Esophagus squamous epithelium (tissue), 5 donors: ENCODE results near the gene PPM1F. TPM values are rescaled to one million over a fixed set of nuclear protein-coding genes. Genes with fewer than 3 reads are reported as not detected.

Experiments used
- DNase-seq: peaks from one replicate; lab custom pipeline; 2025; lab: John Stamatoyannopoulos, UW
- H3K27ac ChIP-seq, 4 donors: fragments of 200-600 bp; sonication (generic); one replicate each; pipeline ENCODE4 v1.5.1; 2016 to 2019; ENCODE audit warnings: mild to moderate bottlenecking in 1 of 4
- H3K27me3 ChIP-seq, 4 donors: fragments of 200-600 bp; sonication (generic); 1 replicate in 3 of 4; 2 replicates in 1 of 4; pipeline versions ENCODE4 v1.5.1 to v1.6.0; 2017 to 2021; ENCODE audit warnings: antibody characterized with exemption in 1 of 4
- H3K36me3 ChIP-seq, 3 donors: fragments of 200-600 bp; sonication (generic); one replicate each; pipeline ENCODE4 v1.5.1; 2016 to 2019
- H3K4me1 ChIP-seq, 3 donors: fragments of 200-600 bp; sonication (generic); one replicate each; pipeline ENCODE4 v1.5.1; 2017 to 2019
- H3K4me3 ChIP-seq, 4 donors: fragments of 200-600 bp; sonication (generic); 1 replicate in 3 of 4; 2 replicates in 1 of 4; pipeline ENCODE4 v1.5.1; 2016 to 2019; ENCODE audit warnings: mild to moderate bottlenecking in 2 of 4, moderate library complexity in 1 of 4
- H3K9me3 ChIP-seq, 3 donors: fragments of 200-600 bp; sonication (generic); one replicate each; pipeline ENCODE4 v1.5.1; 2016 to 2019
- CTCF ChIP-seq, 6 experiments: fragments of 450-650 bp in 4 of 6; fragments of 200-600 bp in 2 of 6; sonication (generic) in 2 of 6; IDR thresholded peaks; one replicate each; pipeline ENCODE4 v1.5.1; 2016 to 2019; ENCODE audit warnings: antibody characterized with exemption in 6 of 6, mild to moderate bottlenecking in 4 of 6, moderate library complexity in 4 of 6
- POLR2A ChIP-seq, 4 donors: fragments of 450-650 bp; IDR thresholded peaks; one replicate each; pipeline ENCODE4 v1.6.1; 2017; ENCODE audit warnings: antibody characterized with exemption in 4 of 4, mild to moderate bottlenecking in 4 of 4, moderate library complexity in 3 of 4
- WGBS, 2 donors: methylation state at CpG; one replicate each; pipeline ENCODE4 v1.1.5; 2018; 5-methylcytosine and 5-hydroxymethylcytosine counted together
- intact Hi-C: fragments of 100-400 bp; cut with DNase I; formaldehyde crosslinking; loops from one replicate; pipeline ENCODE4 v1.15.0; 2022
- total RNA-seq, 4 donors: library from RNA; depleted of rRNA; stranded (reverse); fragments of >200 nt; gene quantifications; one replicate each; pipeline ENCODE4 v1.1.0, GENCODE V29; 2016
- donor health status: DM: yes; HTN: yes; CAD: no.

The PPM1F gene
- total RNA-seq, 4 donors from 2014 or later = 22.2 to 39.7 (median 25.9) TPM

- Histone ChIP-seq H3K4me3 (no peak overlapping the region), H3K27me3 (peaks cover 0 to 19% (median 0%) of the 10 kb centered on the region in 4 donors), H3K4me1 (no peaks in the 10 kb centered on the region), H3K9me3 (no peaks in the 10 kb centered on the region), H3K36me3 (no peaks in the 10 kb centered on the region), H3K27ac (no peak overlapping the region)
- intact Hi-C loops = no loop called here
- TF ChIP-seq CTCF (IDR thresholded peaks at IDR 0.05) = no peak
- no peak for TF ChIP-seq POLR2A (IDR thresholded peaks at IDR 0.05)
- no peak for DNase-seq
- 83 to 95% methylated on average over 3 of the region's 3 CpGs for WGBS, 2 donors
These were observed 43.0 kb upstream of the PPM1F start for GRCh38 chr22:21995660-21996059.

GRCh38 chr22:21994881-21995444 is 42.3 kb upstream of the PPM1F start:
- no peak for DNase-seq
- H3K4me3 ChIP-seq = no peak overlapping the region
- H3K27me3 ChIP-seq = peaks cover 0 to 17% (median 0%) of the 10 kb centered on the region in 4 donors
- no peaks in the 10 kb centered on the region for H3K9me3 ChIP-seq
- H3K27ac ChIP-seq = no peak overlapping the region
- 81 to 100% methylated on average over 1 to 2 of the region's 3 CpGs for WGBS, 2 donors
- intact Hi-C loops = no loop called here
- TF ChIP-seq CTCF (IDR thresholded peaks at IDR 0.05) (no peak), POLR2A (IDR thresholded peaks at IDR 0.05) (no peak)
- H3K4me1 ChIP-seq = no peaks in the 10 kb centered on the region
- H3K36me3 ChIP-seq = no peaks in the 10 kb centered on the region

GRCh38 chr22:21992593-21993237 is 40.1 kb upstream of the PPM1F start:
- Histone ChIP-seq H3K27me3 (peaks cover 0 to 30% (median 0%) of the 10 kb centered on the region in 4 donors), H3K4me3 (no peak overlapping the region), H3K27ac (no peak overlapping the region), H3K36me3 (no peaks in the 10 kb centered on the region), H3K9me3 (no peaks in the 10 kb centered on the region), H3K4me1 (no peaks in the 10 kb centered on the region)
- TF ChIP-seq CTCF (IDR thresholded peaks at IDR 0.05) (no peak), POLR2A (IDR thresholded peaks at IDR 0.05) (no peak)
- DNase-seq = no peak
- intact Hi-C loops = no loop called here
- WGBS, 2 donors = 77 to 81% methylated on average over 7 of the region's 7 CpGs

GRCh38 chr22:21991774-21992173 is 39.1 kb upstream of the PPM1F start:
- peaks cover 0 to 30% (median 0%) of the 10 kb centered on the region in 4 donors for H3K27me3 ChIP-seq
- intact Hi-C loops = no loop called here
- no peaks in the 10 kb centered on the region for H3K4me1 ChIP-seq
- no peak for TF ChIP-seq POLR2A (IDR thresholded peaks at IDR 0.05)
- TF ChIP-seq CTCF (IDR thresholded peaks at IDR 0.05) = no peak
- DNase-seq = no peak
- no peak overlapping the region for H3K27ac ChIP-seq
- H3K36me3 ChIP-seq = no peaks in the 10 kb centered on the region
- H3K4me3 ChIP-seq = no peak overlapping the region
- 87 to 91% methylated on average over 5 of the region's 5 CpGs for WGBS, 2 donors
- no peaks in the 10 kb centered on the region for H3K9me3 ChIP-seq

GRCh38 chr22:21991304-21991596 is 38.6 kb upstream of the PPM1F start:
- no peak for DNase-seq
- intact Hi-C loops = no loop called here
- Histone ChIP-seq H3K36me3 (no peaks in the 10 kb centered on the region), H3K27me3 (peaks cover 0 to 30% (median 0%) of the 10 kb centered on the region in 4 donors), H3K27ac (no peak overlapping the region), H3K9me3 (no peaks in the 10 kb centered on the region), H3K4me1 (no peaks in the 10 kb centered on the region), H3K4me3 (no peak overlapping the region)
- no peak for TF ChIP-seq CTCF (IDR thresholded peaks at IDR 0.05)
- TF ChIP-seq POLR2A (IDR thresholded peaks at IDR 0.05) = no peak
- whole genome bisulfite sequencing, 2 donors = 89 to 96% methylated on average over 3 of the region's 6 CpGs
